DND-41 (cell line): ENCODE measurements around the gene PAX2.

Experiments used
- ATAC-seq: fragments of 200-7000 bp; cut with Tn5 transposase; 3 replicates; pipeline ENCODE4 v1.9.1; 2021; ENCODE audit warnings: low read depth; ENCODE audit not compliant: insufficient read depth
- DNase-seq: peaks from one replicate; pipeline ENCODE4 v3.0.0-alpha.2; 2020
- H2AFZ ChIP-seq: 2 replicates; pipeline ENCODE4 v1.6.0; 2012; ENCODE audit warnings: low read depth, low read length
- H3K27ac ChIP-seq: 2 replicates; pipeline ENCODE4 v1.5.1; 2012; ENCODE audit warnings: low read length, inconsistent platforms
- H3K27me3 ChIP-seq: fragments of 200-600 bp; sonication (generic); 2 replicates; pipeline ENCODE4 v1.6.0; 2012; ENCODE audit warnings: low read length, mild to moderate bottlenecking, inconsistent platforms; ENCODE audit not compliant: insufficient read depth, poor library complexity
- H3K36me3 ChIP-seq: 2 replicates; pipeline ENCODE4 v1.5.1; 2012; ENCODE audit warnings: low read length, inconsistent platforms; ENCODE audit not compliant: insufficient read depth
- H3K4me1 ChIP-seq: 2 replicates; pipeline ENCODE4 v1.5.1; 2012; ENCODE audit warnings: mild to moderate bottlenecking, low read length; ENCODE audit not compliant: insufficient read depth
- H3K4me2 ChIP-seq: 2 replicates; pipeline ENCODE4 v1.6.0; 2012; ENCODE audit warnings: mild to moderate bottlenecking, moderate library complexity, low read length, inconsistent platforms; ENCODE audit not compliant: insufficient read depth
- H3K4me3 ChIP-seq, 2 experiments: fragments of 200-600 bp in 1 of 2; shearing (Covaris generic) in 1 of 2; 2 replicates each; pipeline ENCODE4 v1.5.1; 2012 to 2016; ENCODE audit warnings: inconsistent platforms in 2 of 2, low read length in 2 of 2, mild to moderate bottlenecking in 2 of 2, low read depth in 1 of 2, moderate library complexity in 1 of 2
- H3K79me2 ChIP-seq: 2 replicates; pipeline ENCODE4 v1.6.0; 2012; ENCODE audit warnings: low read length, inconsistent platforms; ENCODE audit not compliant: insufficient read depth
- H3K9ac ChIP-seq: 2 replicates; pipeline ENCODE4 v1.6.0; 2012; ENCODE audit warnings: low read depth, mild to moderate bottlenecking, inconsistent platforms, low read length, moderate library complexity
- H3K9me3 ChIP-seq: 2 replicates; pipeline ENCODE4 v1.5.1; 2012; ENCODE audit warnings: low read length, moderate library complexity, mild to moderate bottlenecking, inconsistent platforms; ENCODE audit not compliant: insufficient read depth, severe bottlenecking
- H4K20me1 ChIP-seq: 2 replicates; pipeline ENCODE4 v1.6.0; 2012; ENCODE audit warnings: low read length; ENCODE audit not compliant: insufficient read depth
- EZH2 ChIP-seq: IDR thresholded peaks from 3 replicates; pipeline ENCODE4 v1.6.1; 2012; ENCODE audit warnings: borderline replicate concordance, low read depth, mild to moderate bottlenecking, moderate library complexity, low read length, inconsistent platforms; ENCODE audit not compliant: severe bottlenecking
- TF ChIP-seq, protein P1 (sequence below): IDR thresholded peaks from 2 replicates; pipeline ENCODE4 v1.5.1; 2012; ENCODE audit warnings: borderline replicate concordance, low read length, moderate library complexity, mild to moderate bottlenecking; ENCODE audit not compliant: poor library complexity, severe bottlenecking; ENCODE audit errors: extremely low read depth

PAX2 gene

GRCh38 chr10:100835810-100836209, 90.4 kb downstream of the PAX2 start:
- no peak for ATAC-seq
- no peaks in the 10 kb centered on the region for H3K9me3 ChIP-seq
- no peak overlapping the region for H3K9ac ChIP-seq
- H3K36me3 ChIP-seq: no peaks in the 10 kb centered on the region
- peaks cover 1% of the 10 kb centered on the region for H4K20me1 ChIP-seq
- H2AFZ ChIP-seq: no peak overlapping the region
- H3K27ac ChIP-seq: no peak overlapping the region
- H3K27me3 ChIP-seq: peaks cover 16% of the 10 kb centered on the region
- no peaks in the 10 kb centered on the region for H3K79me2 ChIP-seq
- no peak overlapping the region for H3K4me2 ChIP-seq
- TF ChIP-seq EZH2: no peak
- TF ChIP-seq, protein P1, sequence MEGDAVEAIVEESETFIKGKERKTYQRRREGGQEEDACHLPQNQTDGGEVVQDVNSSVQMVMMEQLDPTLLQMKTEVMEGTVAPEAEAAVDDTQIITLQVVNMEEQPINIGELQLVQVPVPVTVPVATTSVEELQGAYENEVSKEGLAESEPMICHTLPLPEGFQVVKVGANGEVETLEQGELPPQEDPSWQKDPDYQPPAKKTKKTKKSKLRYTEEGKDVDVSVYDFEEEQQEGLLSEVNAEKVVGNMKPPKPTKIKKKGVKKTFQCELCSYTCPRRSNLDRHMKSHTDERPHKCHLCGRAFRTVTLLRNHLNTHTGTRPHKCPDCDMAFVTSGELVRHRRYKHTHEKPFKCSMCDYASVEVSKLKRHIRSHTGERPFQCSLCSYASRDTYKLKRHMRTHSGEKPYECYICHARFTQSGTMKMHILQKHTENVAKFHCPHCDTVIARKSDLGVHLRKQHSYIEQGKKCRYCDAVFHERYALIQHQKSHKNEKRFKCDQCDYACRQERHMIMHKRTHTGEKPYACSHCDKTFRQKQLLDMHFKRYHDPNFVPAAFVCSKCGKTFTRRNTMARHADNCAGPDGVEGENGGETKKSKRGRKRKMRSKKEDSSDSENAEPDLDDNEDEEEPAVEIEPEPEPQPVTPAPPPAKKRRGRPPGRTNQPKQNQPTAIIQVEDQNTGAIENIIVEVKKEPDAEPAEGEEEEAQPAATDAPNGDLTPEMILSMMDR: no peak
- H3K4me1 ChIP-seq: no peaks in the 10 kb centered on the region
- DNase-seq: no peak
- no peak overlapping the region for H3K4me3 ChIP-seq

DNA sequence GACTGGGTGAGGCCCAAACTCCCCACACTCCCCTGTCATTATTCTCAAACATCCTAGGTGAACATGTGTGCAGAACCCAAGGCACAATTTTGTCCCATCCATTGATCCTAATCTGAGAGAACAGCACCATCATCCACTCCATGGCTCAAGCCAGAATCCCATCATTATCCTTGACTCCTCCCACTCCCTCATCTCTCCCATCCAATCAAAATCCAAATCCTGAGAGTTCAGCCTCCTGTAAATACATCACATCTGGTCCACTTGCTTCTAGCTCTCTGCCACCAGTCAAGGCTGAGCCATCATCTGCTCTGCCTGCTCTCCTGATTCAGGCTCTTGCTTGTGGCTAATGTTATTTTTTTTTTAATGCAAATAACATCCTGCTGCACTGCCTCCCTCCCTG, 91.5 kb downstream of the PAX2 start:
- TF ChIP-seq, protein P1: no peak
- Histone ChIP-seq H3K9me3 (no peaks in the 10 kb centered on the region), H3K9ac (no peak overlapping the region), H3K4me3 (no peak overlapping the region), H3K79me2 (no peaks in the 10 kb centered on the region), H3K27me3 (peaks cover 16% of the 10 kb centered on the region), H3K4me1 (no peaks in the 10 kb centered on the region), H2AFZ (no peak overlapping the region), H4K20me1 (no peaks in the 10 kb centered on the region; the same call in none of the 2 replicates), H3K4me2 (no peak overlapping the region), H3K36me3 (no peaks in the 10 kb centered on the region), H3K27ac (no peak overlapping the region)
- DNase-seq (no peak), ATAC-seq (no peak)

DNA sequence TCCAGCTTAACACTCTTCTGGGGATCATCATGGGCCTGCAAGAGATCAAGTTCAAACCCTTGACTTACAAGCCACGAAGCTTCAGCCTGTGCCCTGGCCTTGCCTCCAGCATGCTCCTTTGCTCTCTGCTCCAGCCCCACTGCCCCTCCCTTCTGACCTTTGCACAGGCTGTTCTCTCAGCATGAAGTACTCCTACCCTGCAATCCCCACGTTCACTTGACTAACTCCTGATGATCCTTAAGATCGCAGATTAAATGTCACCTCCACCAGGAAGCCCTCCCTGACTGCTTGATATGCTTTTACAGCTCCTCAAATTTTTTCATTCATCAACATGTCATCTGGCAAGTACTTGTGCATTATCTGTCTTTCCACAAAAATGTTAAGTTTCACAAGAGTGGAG, 91.9 kb downstream of the PAX2 start:
- Histone ChIP-seq H3K27ac (no peak overlapping the region), H3K4me2 (no peak overlapping the region), H4K20me1 (no peaks in the 10 kb centered on the region; the same call in 1 of the 2 replicates), H3K4me1 (no peaks in the 10 kb centered on the region), H2AFZ (no peak overlapping the region), H3K27me3 (peaks cover 18% of the 10 kb centered on the region), H3K4me3 (no peak overlapping the region), H3K9me3 (no peaks in the 10 kb centered on the region), H3K36me3 (no peaks in the 10 kb centered on the region), H3K9ac (no peak overlapping the region), H3K79me2 (no peaks in the 10 kb centered on the region)
- TF ChIP-seq EZH2: no peak
- TF ChIP-seq, protein P1: no peak
- DNase-seq (no peak), ATAC-seq (no peak)

- Histone ChIP-seq H2AFZ (no peak overlapping the region), H3K27me3 (peaks cover 15% of the 10 kb centered on the region), H3K27ac (no peak overlapping the region), H3K36me3 (no peaks in the 10 kb centered on the region), H3K4me3 (no peak overlapping the region), H3K79me2 (no peaks in the 10 kb centered on the region), H3K9ac (no peak overlapping the region), H3K9me3 (no peaks in the 10 kb centered on the region), H3K4me2 (no peak overlapping the region), H3K4me1 (no peaks in the 10 kb centered on the region), H4K20me1 (no peaks in the 10 kb centered on the region; the same call in 1 of the 2 replicates)
- DNase-seq (no peak), ATAC-seq (no peak)
- no peak for TF ChIP-seq EZH2
Observed at GRCh38 chr10:100838986-100839385, 93.6 kb downstream of the PAX2 start.
